GM08714 (cell line): Measurements from ENCODE around the gene RPL22.

Experiments used
- H3K4me3 ChIP-seq: fragments of 200-500 bp; sonication (Bioruptor generic); 2 replicates; pipeline ENCODE4 v1.5.1; 2014; ENCODE audit warnings: mild to moderate bottlenecking, low read length, inconsistent platforms
- ZNF274 ChIP-seq: IDR thresholded peaks from 2 replicates; pipeline ENCODE4 v1.6.1; 2012; ENCODE audit warnings: mild to moderate bottlenecking, low read depth, low read length

Gene RPL22

GRCh38 chr1:6166655-6167390 is 32.6 kb downstream of the RPL22 start:
- no peak for TF ChIP-seq ZNF274
- no peak overlapping the region for H3K4me3 ChIP-seq

- no peak overlapping the region for H3K4me3 ChIP-seq
- TF ChIP-seq ZNF274: no peak
Measured at GRCh38 chr1:6166221-6166620, 33.2 kb downstream of the RPL22 start.

DNA sequence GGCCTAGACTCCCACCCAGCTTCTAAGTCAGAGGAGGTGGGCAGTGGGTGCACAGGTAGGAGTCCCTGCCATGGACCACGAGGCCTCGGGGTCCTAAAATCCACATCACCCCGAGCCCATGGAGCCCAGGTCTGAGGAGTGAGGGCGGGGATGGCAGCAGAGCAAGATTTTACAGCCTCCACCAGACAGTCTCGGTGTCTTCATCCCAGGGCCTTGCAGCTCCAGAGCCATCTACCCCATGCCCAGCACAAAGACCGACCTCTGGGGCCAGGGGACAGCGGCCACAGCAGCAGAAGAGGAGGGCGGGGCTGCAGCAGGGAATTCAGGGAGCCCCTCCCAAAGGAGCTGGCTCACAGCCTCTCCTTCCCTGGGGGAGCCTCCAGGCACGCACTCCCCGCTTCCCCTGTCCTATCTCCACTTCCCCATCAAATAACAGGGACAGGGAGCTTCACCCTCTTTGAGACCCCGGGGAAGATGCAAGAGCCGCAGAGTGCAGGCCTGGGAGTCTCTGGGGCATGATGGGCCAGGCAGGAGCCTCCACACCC is 33.9 kb downstream of the RPL22 start:
- no peak overlapping the region for H3K4me3 ChIP-seq
- no peak for TF ChIP-seq ZNF274

DNA sequence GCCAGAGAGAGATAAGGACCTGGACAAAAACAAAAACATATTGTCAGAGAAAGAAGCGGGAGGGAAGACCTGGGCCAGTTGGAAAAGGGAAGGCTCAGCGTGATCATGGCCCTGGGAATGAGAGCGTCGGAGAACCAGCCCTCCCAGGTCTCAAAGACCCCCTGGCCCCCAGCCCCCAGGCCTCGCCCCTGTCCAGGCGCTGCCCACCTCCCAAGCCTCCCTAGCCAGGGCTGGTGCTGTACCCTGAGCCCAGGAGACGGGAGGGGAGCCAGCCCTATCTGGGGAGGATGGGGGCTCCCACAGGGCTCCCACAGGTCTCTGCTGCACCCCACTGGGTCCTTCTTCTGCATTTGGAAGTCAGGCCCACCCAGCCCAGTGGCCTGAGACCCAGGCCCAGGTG is 34.4 kb downstream of the RPL22 start:
- TF ChIP-seq ZNF274: no peak
- H3K4me3 ChIP-seq: no peak overlapping the region

DNA sequence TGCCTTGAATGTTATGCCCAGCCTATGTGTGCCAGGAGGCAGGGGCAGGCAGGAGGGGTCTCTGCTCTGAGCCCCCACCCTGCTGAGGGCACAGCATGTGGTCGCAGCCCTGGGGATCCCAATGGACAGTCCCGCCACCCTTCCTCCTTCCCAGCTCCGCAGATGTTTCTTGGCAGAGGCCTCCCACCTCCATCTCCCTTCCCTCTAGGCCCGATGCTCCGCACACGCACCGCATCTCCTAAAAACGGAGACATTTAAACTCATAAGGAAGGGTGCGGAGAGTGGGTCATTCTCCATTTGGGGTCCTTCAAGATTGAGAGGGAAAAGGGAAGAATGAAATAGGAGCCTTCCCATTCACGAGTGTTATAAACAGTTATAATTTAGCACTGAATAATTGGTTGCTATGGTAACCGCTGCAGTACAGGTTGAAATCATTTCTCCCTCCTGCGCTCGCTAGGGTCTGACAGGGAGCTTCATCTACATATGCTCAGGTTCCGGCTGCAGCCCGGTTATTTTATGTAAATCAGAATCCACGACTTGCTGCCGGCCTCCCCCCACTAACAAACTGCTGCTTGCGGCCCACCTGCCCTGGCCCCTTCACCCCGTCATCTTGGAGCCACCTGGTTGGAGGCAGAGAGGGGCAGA is 35.3 kb downstream of the RPL22 start:
- no peak for TF ChIP-seq ZNF274
- no peak overlapping the region for H3K4me3 ChIP-seq

DNA sequence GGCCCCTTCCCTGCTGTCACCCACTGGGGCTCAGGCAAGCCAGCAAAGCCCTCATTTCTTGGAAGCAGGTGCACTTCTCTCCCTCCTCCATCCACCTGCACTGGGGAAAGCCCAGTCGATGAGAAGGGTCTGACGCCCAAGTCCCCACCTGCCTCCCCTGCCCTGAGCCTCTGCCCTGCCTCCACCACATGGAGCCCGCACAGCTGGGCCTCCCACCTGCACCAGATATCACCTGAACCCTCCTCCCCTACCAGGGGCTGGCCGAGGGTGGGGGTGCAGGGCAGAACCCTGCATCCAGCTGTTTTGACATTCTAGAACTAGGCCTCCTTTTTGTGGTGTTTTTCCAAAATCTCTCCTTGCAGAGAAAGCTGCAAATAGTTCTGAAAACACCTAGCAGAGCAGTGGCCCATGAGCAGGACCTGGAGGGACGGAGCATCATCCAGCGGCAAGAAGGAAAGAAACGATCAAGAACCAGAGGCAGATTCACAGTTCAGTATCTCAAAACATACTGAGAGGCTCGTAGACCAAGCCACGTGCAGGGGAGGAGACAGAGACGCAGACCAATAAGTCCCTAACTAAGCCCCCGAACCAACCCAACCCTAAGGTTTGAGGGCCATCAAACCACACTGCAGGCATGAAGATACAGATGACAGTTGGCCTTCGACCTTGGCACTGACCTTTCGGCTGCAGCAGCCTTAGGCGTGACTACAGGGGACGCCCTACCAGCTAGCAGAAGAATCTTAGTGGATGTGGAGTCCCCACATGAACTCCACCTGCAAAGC is 36.0 kb downstream of the RPL22 start:
- TF ChIP-seq ZNF274: no peak
- H3K4me3 ChIP-seq: no peak overlapping the region

GRCh38 chr1:6162773-6163172 is 36.6 kb downstream of the RPL22 start:
- H3K4me3 ChIP-seq: no peak overlapping the region
- TF ChIP-seq ZNF274: no peak

- no peak overlapping the region for H3K4me3 ChIP-seq
- no peak for TF ChIP-seq ZNF274
Measured at GRCh38 chr1:6162341-6162740, 37.1 kb downstream of the RPL22 start.

DNA sequence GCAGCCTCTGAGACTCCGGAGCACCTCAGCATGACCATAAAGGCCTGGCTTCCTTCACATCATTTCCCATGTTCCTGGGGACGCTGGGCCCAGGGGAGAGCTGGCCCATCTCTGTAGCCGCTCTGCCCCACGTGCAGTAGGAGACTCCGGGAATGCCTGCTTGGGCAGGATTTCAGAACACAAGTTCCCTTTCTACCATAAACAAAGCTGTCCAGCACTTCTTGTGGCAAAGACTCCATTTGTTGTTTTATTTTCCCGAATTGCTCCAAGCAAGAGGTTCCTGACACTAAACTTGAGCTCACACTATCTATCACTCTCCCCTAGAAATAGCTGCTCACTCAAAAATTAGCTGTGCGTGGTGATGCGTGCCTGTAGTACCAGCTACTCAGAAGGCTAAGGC is 41.2 kb downstream of the RPL22 start:
- TF ChIP-seq ZNF274: no peak
- H3K4me3 ChIP-seq: no peak overlapping the region

DNA sequence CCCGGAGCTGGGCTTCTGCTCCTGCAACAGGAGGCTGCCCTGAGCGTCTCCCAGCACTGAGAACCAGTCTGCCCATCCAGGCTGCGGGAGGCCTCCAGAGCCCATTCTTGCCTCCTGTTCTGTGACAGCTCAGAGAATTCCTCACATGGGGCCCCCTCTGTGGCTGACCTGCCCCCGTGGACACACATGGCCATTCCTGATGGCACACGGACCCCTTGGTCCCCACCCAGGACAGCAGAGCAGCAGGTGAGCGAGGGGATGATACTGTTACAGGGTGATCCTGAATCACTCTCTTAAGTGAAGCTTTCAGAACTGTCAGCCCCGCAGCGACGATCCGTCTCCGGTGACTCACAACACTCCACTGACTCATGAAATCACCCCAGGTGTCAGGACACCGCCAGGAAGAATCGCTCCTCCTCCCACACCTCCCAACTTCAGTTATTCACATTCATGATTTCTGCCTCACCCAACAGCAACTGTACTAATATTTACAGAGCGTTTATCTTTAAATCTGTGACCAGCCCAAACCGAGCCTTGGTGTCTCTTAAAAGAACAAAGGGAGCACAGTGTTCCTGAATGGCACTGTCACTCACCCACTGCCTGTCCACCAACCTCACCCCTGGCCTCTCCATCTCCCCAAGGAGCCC is 41.7 kb downstream of the RPL22 start:
- no peak overlapping the region for H3K4me3 ChIP-seq
- no peak for TF ChIP-seq ZNF274

- H3K4me3 ChIP-seq: no peak overlapping the region
- no peak for TF ChIP-seq ZNF274
Measured at GRCh38 chr1:6157132-6157527, 42.3 kb downstream of the RPL22 start.

- no peak overlapping the region for H3K4me3 ChIP-seq
- TF ChIP-seq ZNF274: no peak
Measured at GRCh38 chr1:6154525-6155319, 44.7 kb downstream of the RPL22 start.

GRCh38 chr1:6152882-6153281 is 46.5 kb downstream of the RPL22 start:
- H3K4me3 ChIP-seq: no peak overlapping the region
- no peak for TF ChIP-seq ZNF274
